Endothelial cell of umbilical vein (primary cell): Measurements from ENCODE around the gene FAM163A. TPM values are rescaled to one million over a fixed set of nuclear protein-coding genes. Genes with fewer than 3 reads are reported as not detected.

Experiments
- BruUV-seq: library from RNA; stranded (reverse); fragments of 400-500 nt; replicated peaks from 2 replicates; lab custom pipeline; 2021; lab: Mats Ljungman, UMichigan
- CTCF ChIA-PET: fragments of 300-600, 350-600 bp; sonication (Branson Sonifier 250); formaldehyde crosslinking; loops from one replicate; lab custom pipeline; 2021; ENCODE audit warnings: antibody characterized with exemption, inconsistent platforms; lab: Charles Lee
- POLR2A ChIA-PET: fragments of 300-600, 350-600 bp; sonication (Branson Sonifier 250); formaldehyde crosslinking; loops from one replicate; lab custom pipeline; 2021; ENCODE audit warnings: antibody characterized with exemption, inconsistent platforms; lab: Charles Lee
- DNase-seq: peaks from one replicate; pipeline ENCODE4 v3.0.0-alpha.2; 2011; ENCODE audit warnings: low read depth, low spot score
- FAIRE-seq: peaks from 2 replicates; lab custom pipeline; 2011; peaks lifted over from hg19 to GRCh38; lab: Jason Lieb, UNC
- H2AFZ ChIP-seq: 2 replicates; pipeline ENCODE4 v1.6.0; 2012; ENCODE audit warnings: low read depth, low read length, control low read depth, inconsistent platforms
- H3K27ac ChIP-seq: 2 replicates; pipeline ENCODE4 v1.5.1; 2011; ENCODE audit warnings: low read depth, mild to moderate bottlenecking, control low read depth, low read length, moderate library complexity; ENCODE audit not compliant: insufficient read depth
- H3K27me3 ChIP-seq, 2 experiments: 2 replicates each; pipeline versions ENCODE4 v1.6.0 to v1.6.1; 2011; ENCODE audit warnings: low read length in 2 of 2, mixed read lengths in 1 of 2; ENCODE audit not compliant: control insufficient read depth in 2 of 2, insufficient read depth in 2 of 2
- H3K36me3 ChIP-seq, 2 experiments: 2 replicates in 1 of 2; 3 replicates in 1 of 2; pipeline ENCODE4 v1.5.1; 2011; ENCODE audit warnings: low read length in 2 of 2, mild to moderate bottlenecking in 1 of 2, moderate library complexity in 1 of 2; ENCODE audit not compliant: control insufficient read depth in 2 of 2, insufficient read depth in 2 of 2; ENCODE audit errors: extremely low read depth in 1 of 2
- H3K4me1 ChIP-seq: 3 replicates; pipeline ENCODE4 v1.5.1; 2011; ENCODE audit warnings: mild to moderate bottlenecking, low read length; ENCODE audit not compliant: control insufficient read depth, insufficient read depth; ENCODE audit errors: extremely low read depth
- H3K4me2 ChIP-seq: 2 replicates; pipeline ENCODE4 v1.6.1; 2011; ENCODE audit warnings: low read length, control low read depth, mixed read lengths; ENCODE audit not compliant: insufficient read depth
- H3K4me3 ChIP-seq, 3 experiments: fragments of 200-600 bp in 1 of 3; sonication (generic), shearing (Covaris generic) in 1 of 3; replicated peaks in 1 of 3; 2 replicates each; pipeline ENCODE4 v1.5.1; 2011 to 2016; ENCODE audit warnings: control low read depth in 3 of 3, low read length in 3 of 3, mild to moderate bottlenecking in 2 of 3, inconsistent platforms in 1 of 3, low read depth in 1 of 3, moderate library complexity in 1 of 3; ENCODE audit not compliant: insufficient read depth in 1 of 3
- H3K79me2 ChIP-seq: 2 replicates; pipeline ENCODE4 v1.6.0; 2012; ENCODE audit warnings: low read length, inconsistent platforms; ENCODE audit not compliant: control insufficient read depth, insufficient read depth
- H3K9ac ChIP-seq: replicated peaks from 2 replicates; pipeline ENCODE3; 2011; ENCODE audit warnings: low read length, control low read depth; ENCODE audit not compliant: insufficient read depth; ENCODE audit errors: extremely low read depth
- H3K9me1 ChIP-seq: replicated peaks from 3 replicates; pipeline ENCODE4 v1.6.0; 2011; ENCODE audit warnings: mild to moderate bottlenecking, low read length; ENCODE audit not compliant: control insufficient read depth, insufficient read depth; ENCODE audit errors: extremely low read depth
- H3K9me3 ChIP-seq: replicated peaks from 2 replicates; pipeline ENCODE4 v1.5.1; 2012; ENCODE audit warnings: low read length, inconsistent platforms; ENCODE audit not compliant: control insufficient read depth, insufficient read depth
- H4K20me1 ChIP-seq: replicated peaks from 2 replicates; pipeline ENCODE3; 2011; ENCODE audit warnings: mild to moderate bottlenecking, low read length; ENCODE audit not compliant: control insufficient read depth, insufficient read depth; ENCODE audit errors: extremely low read depth
- CTCF ChIP-seq, 2 donors: IDR thresholded peaks; 1 replicate in 1 of 2; 2 replicates in 1 of 2; pipeline ENCODE4 v1.5.1; 2011; ENCODE audit warnings: low read length in 2 of 2, mild to moderate bottlenecking in 2 of 2, moderate library complexity in 2 of 2, control low read depth in 1 of 2, inconsistent platforms in 1 of 2, low read depth in 1 of 2; ENCODE audit not compliant: insufficient read depth in 1 of 2; ENCODE audit errors: extremely low read depth in 1 of 2
- EZH2 ChIP-seq: IDR thresholded peaks from 2 replicates; pipeline ENCODE4 v1.6.1; 2012; ENCODE audit warnings: borderline replicate concordance, low read depth, mild to moderate bottlenecking, moderate library complexity, low read length, inconsistent platforms; ENCODE audit not compliant: severe bottlenecking
- FOS ChIP-seq: IDR thresholded peaks from 2 replicates; pipeline ENCODE4 v1.6.1; 2011; ENCODE audit warnings: mild to moderate bottlenecking, low read length, moderate library complexity, borderline replicate concordance; ENCODE audit not compliant: insufficient read depth
- GATA2 ChIP-seq: IDR thresholded peaks from 2 replicates; pipeline ENCODE4 v1.7.0; 2011; ENCODE audit warnings: low read depth, mild to moderate bottlenecking, moderate library complexity, mixed read lengths, low read length; ENCODE audit not compliant: insufficient read length, insufficient read depth
- JUN ChIP-seq: IDR thresholded peaks from 2 replicates; pipeline ENCODE4 v1.6.1; 2011; ENCODE audit warnings: borderline replicate concordance, low read depth; ENCODE audit not compliant: insufficient read length, insufficient read depth
- MAX ChIP-seq: IDR thresholded peaks from 2 replicates; pipeline ENCODE4 v1.6.1; 2011; ENCODE audit not compliant: insufficient read depth, insufficient read length
- MYC ChIP-seq: IDR thresholded peaks from one replicate; pipeline ENCODE4 v1.6.1; 2011; ENCODE audit warnings: mild to moderate bottlenecking, low read depth, low read length
- POLR2A ChIP-seq: IDR thresholded peaks from 2 replicates; pipeline ENCODE4 v1.6.1; 2012; ENCODE audit warnings: low read depth, mild to moderate bottlenecking, control low read depth, low read length
- POLR2AphosphoS5 ChIP-seq: IDR thresholded peaks from 2 replicates; pipeline ENCODE4 v1.6.1; 2012; ENCODE audit warnings: low read depth, mild to moderate bottlenecking, control low read depth, low read length, moderate library complexity; ENCODE audit not compliant: insufficient read depth
- dilution Hi-C: fragments of 300-500 bp; cut with MboI; formaldehyde crosslinking; loops from one replicate; pipeline ENCODE4 v1.15.0; 2019; ENCODE audit warnings: low sequenced_read_pairs; ENCODE audit not compliant: extremely low pct_ligation_motif_present
- intact Hi-C: fragments of 100-400 bp; cut with micrococcal nuclease; formaldehyde crosslinking; loops from one replicate; pipeline ENCODE4 v1.10.0; 2022
- polyA plus RNA-seq, 4 experiments: library from polyadenylated mRNA; depleted of rRNA in 3 of 4; stranded (reverse) in 3 of 4; unstranded in 1 of 4; fragments of >200 nt; gene quantifications; 2 replicates each; pipeline versions ENCODE4 v1.2.1 to v1.2.3, GENCODE V29; 2011 to 2012; ENCODE audit warnings: missing spikeins in 1 of 4
- total RNA-seq: library from RNA; stranded (reverse); gene quantifications from 2 replicates; pipeline ENCODE4 v1.2.3, GENCODE V29; 2021

The FAM163A gene
- total and polyA plus RNA-seq, 2 donors (not counting 3 experiments of a cell fraction or from before 2014, with no cell fraction given): not detected

GRCh38 chr1:179785728-179786127 is 42.6 kb downstream of the FAM163A start:
- peaks cover 6 to 9% of the 10 kb centered on the region in 2 experiments for H3K27me3 ChIP-seq
- H3K4me1 ChIP-seq: no peaks in the 10 kb centered on the region
- no TSS peak for BruUV-seq
- DNase-seq (no peak), FAIRE-seq (no peak)
- H3K9me1 ChIP-seq: no peaks in the 10 kb centered on the region
- no peak overlapping the region for H3K9ac ChIP-seq
- dilution Hi-C loops (no loop called here), intact Hi-C loops (no loop called here)
- CTCF ChIA-PET: interaction anchor here (1.4 to 3.8 kb wide), 5 partner anchors 12 to 79 kb away, joined by 3 to 16 read pairs (median 9); no protein-coding TSS in a partner anchor
- no peaks in the 10 kb centered on the region for H4K20me1 ChIP-seq
- no peaks in the 10 kb centered on the region for H3K9me3 ChIP-seq
- POLR2A ChIA-PET: no interaction called here
- no peaks in the 10 kb centered on the region for H3K36me3 ChIP-seq
- H3K27ac ChIP-seq: no peak overlapping the region
- H3K4me3 ChIP-seq: no peak overlapping the region
- H2AFZ ChIP-seq: no peak overlapping the region
- H3K79me2 ChIP-seq: no peaks in the 10 kb centered on the region
- no peak overlapping the region for H3K4me2 ChIP-seq
- no peak for TF ChIP-seq MYC

- no peak overlapping the region for H3K4me2 ChIP-seq
- no peak overlapping the region for H3K4me3 ChIP-seq
- no peaks in the 10 kb centered on the region for H3K9me3 ChIP-seq
- intact Hi-C loops (no loop called here), dilution Hi-C loops (no loop called here)
- no peaks in the 10 kb centered on the region for H3K4me1 ChIP-seq
- H3K9ac ChIP-seq: no peak overlapping the region
- no TSS peak for BruUV-seq
- H3K27ac ChIP-seq: no peak overlapping the region
- H4K20me1 ChIP-seq: no peaks in the 10 kb centered on the region
- TF ChIP-seq FOS (no peak), MYC (no peak), EZH2 (no peak), POLR2A (no peak), MAX (no peak), JUN (no peak), POLR2AphosphoS5 (no peak), GATA2 (no peak), CTCF (IDR thresholded peaks at IDR 0.05; ENCODE audit: extremely low read depth in 1 of 2, insufficient read depth in 1 of 2, low read depth in 1 of 2, low read length in 2 of 2) (no peak)
- FAIRE-seq (no peak), DNase-seq (no peak)
- H3K9me1 ChIP-seq: no peaks in the 10 kb centered on the region
- ChIA-PET POLR2A (no interaction called here), CTCF (interaction anchor here (0.8 to 3.8 kb wide), 4 partner anchors 10 to 81 kb away, joined by 3 to 16 read pairs (median 4); no protein-coding TSS in a partner anchor)
- H2AFZ ChIP-seq: no peak overlapping the region
- H3K36me3 ChIP-seq: no peaks in the 10 kb centered on the region
- no peaks in the 10 kb centered on the region for H3K79me2 ChIP-seq
- H3K27me3 ChIP-seq: peaks cover 6 to 9% of the 10 kb centered on the region in 2 experiments
These were observed 44.0 kb downstream of the FAM163A start for GRCh38 chr1:179786815-179787685.
